Measurements from ENCODE around the gene PTCH1.

- TF ChIP-seq EZH2phosphoT487 (IDR thresholded peaks at IDR 0.05; ENCODE audit: low read depth, severe bottlenecking, unreplicated experiment) = no peak
- TF ChIP-seq, protein P1, sequence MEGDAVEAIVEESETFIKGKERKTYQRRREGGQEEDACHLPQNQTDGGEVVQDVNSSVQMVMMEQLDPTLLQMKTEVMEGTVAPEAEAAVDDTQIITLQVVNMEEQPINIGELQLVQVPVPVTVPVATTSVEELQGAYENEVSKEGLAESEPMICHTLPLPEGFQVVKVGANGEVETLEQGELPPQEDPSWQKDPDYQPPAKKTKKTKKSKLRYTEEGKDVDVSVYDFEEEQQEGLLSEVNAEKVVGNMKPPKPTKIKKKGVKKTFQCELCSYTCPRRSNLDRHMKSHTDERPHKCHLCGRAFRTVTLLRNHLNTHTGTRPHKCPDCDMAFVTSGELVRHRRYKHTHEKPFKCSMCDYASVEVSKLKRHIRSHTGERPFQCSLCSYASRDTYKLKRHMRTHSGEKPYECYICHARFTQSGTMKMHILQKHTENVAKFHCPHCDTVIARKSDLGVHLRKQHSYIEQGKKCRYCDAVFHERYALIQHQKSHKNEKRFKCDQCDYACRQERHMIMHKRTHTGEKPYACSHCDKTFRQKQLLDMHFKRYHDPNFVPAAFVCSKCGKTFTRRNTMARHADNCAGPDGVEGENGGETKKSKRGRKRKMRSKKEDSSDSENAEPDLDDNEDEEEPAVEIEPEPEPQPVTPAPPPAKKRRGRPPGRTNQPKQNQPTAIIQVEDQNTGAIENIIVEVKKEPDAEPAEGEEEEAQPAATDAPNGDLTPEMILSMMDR (IDR thresholded peaks at IDR 0.05; ENCODE audit: poor library complexity) = no peak
Measured at GRCh38 chr9:95556521-95556920, 39.8 kb upstream of the PTCH1 start.

Data from hepatocyte (in vitro differentiated cells).